Stimulated activated CD8-positive, alpha-beta memory T cell treated with anti-CD3 and anti-CD28 coated beads, Interleukin-4, amount 100 ng/mL, for 48 hours (primary cell): ENCODE results near the gene PYROXD2.
"Not testable (repeated sequence)": the region's sequence is repeated elsewhere in the genome, so short reads cannot be mapped to it uniquely, and the experiment has no call there.

Experiments used
- DNase-seq: peaks from one replicate; pipeline ENCODE4 v3.0.0-alpha.2; 2020

PYROXD2 gene

DNA sequence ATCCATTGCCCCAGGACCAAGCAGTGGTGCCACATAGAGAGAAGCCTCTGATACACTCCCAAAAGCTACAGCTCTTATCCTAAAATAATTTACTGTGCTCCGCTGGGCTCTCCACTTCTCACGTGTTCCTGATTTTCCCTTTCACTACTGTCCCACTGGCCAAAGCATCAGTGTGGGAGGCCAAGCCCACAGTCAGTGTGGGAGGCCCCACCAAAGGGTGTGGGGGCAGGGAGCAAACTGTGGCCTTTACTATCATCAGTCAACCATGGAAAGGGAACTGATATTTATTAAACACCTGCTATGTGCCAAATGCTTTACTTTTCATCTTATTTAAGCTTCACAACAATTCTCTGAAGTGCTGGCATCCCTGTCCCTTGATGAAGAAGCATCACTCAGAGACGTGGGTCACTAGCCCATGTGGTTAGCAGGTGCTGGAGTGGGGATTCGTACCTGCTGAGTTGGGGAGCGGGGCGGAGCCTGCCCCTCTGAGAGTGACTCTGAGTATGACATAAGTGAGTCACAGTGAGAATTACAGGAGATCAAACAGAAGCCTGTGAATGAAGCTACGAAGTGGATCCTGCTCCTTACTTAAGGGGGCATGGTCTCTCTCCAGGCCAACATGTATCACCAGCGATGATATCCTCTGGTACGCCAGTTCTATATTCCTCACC, 50.4 kb downstream of the PYROXD2 start:
- no peak for DNase-seq

DNA sequence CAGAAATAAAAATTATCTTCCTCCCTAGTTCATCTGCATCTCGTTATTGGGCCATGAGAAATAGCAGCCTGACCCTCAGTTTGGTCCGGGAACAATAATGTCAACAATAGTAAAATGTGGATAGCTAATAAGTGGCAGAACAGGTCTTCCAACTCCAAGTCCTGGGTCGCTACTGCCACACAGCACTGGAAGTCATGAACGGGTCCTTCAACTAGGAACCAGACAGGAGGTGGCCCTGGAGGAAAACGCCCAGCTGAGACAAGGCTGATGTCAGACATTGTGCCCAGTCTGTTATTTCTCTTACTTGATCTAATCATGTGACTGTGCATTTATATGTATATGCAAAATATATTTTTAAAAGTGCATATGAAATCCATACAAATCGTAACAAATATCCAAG, 51.8 kb downstream of the PYROXD2 start:
- DNase-seq = no peak

DNA sequence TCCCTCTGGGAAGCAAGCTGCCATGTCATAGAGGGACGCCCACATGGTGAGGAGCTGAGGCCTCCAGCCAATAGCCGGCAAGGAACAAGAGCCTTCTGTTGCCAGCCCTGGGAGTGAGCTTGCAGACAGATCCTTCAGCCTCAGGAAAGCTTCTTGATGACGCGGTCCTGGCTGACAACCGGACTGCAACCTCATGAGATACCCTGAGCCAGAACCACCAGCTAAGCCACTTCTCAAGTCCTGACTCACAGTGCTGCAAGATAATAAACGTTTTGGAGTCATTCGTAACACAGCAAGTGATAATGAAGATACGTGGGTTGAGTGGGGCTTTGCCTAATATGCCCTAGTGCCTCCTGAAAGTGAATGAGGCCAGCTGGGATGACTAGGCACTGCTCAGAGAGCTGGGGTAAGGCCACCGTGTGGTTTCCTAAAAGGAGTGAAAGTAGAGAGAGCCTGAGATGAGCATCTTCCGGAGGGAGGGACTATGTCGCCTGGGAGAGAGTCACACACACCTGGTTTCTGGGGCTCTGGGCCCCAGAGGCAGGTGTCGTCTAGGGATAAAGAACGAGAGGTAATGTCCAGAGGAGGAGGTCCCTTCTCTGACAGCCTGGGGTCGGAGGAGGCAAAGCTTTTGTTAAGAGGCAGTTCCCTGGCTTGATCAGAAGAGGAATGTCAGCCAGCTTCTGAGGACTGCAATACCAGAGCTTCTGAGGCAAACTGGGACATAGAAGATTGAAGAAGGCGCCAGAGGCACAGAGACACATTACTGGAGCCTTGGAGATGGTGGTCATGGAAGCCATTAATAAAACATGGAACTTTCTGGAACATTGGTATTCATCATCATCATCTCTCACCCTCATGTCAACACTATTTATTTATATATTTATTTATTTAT, 53.6 kb downstream of the PYROXD2 start:
- peak; percentile 57 for DNase-seq

DNA sequence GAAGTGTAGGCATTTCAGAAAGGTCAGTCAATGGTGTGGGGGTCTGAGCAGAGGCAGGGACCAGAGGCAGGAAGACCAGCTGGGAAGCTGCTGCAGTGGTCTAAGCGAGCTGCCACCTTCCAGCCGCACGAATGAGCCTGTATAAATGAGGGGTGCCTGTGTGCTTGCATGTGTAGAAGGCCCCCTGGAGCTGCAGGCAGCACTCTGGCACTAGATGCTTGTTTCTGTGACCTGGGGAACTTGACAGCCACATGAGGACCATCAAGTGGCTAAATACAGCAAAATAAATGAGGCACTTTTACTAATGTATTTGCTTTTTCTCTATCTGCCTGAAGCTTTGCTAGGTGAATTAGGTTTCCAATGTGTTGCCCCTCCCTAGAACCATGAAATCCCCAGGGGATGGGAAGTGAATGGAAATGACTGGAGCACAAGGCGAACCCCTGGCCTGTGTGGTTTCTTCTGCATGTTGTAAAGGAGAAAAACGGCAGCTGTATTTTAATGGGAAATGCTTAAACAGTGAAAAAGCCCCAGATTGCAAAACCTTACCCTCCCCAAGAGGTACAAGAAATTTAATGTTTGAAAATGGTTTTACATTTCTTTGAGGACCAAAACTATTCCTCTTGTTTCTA, 57.7 kb downstream of the PYROXD2 start:
- no peak for DNase-seq

DNA sequence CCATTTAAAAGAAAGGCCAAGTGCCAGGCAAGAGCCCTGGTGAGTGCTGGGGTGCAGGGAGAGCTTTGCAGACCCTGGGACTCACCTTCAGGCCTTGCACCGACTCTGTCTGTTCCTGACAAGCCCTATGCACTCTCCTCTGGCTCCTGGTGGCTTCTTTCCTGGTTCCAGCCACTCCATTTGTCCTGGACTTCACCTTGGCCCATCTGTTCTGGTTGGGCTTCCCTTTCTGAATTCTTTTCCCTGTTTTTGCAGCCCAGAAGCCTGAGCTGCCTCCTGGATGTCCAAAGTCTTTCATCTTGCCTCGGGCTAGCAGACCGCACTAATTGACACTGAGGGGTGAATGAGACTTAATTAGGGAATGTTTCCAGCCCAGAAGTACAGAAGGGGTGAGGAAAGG, 60.5 kb downstream of the PYROXD2 start:
- no peak for DNase-seq

DNA sequence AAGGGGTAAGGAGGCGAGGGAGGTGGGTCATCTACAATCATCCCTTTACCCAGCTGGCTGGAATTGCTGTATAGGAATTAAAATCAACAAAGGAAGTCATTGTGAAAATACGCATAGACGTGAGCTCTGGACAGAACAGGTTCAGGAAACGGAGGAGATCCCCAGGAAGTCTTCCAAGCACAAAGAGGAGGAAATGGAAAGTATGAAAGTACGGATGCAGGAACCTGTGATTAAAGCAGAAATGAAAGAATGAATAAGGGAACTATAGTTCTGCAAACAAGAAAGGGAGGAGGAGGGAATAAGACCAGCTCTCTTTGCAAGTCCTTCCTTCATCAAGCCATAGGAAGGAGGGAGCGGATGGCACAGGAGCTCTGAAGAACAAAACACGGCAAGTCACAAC, 61.8 kb downstream of the PYROXD2 start:
- DNase-seq = no peak

DNA sequence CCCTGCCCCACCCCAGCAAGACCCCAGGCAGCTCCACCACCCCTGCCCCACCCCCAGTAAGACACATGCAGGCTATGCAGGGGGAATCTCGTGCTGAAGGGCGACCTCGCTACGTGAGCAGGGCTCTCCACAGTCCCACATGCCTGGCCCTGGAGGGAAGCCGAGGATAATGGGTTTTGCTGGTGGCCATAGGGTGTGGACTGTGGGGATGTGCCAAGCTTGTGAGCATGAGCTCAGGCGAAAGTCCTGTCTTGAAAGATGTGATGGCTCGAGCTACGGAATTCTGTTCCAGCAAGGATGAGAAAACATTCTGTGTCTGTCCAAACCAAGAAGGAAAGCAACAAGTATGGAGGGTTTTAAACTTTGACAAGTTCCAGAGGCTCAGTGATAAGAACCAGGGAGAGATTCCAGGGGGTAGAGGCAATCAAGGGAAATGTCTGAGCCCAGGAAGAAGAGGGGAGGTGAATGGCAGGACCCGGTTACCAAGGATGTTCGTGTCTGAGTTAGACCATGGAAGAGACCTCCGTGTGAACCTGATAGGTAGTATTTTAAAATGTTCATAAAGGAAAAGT, 63.1 kb downstream of the PYROXD2 start:
- no peak for DNase-seq

DNA sequence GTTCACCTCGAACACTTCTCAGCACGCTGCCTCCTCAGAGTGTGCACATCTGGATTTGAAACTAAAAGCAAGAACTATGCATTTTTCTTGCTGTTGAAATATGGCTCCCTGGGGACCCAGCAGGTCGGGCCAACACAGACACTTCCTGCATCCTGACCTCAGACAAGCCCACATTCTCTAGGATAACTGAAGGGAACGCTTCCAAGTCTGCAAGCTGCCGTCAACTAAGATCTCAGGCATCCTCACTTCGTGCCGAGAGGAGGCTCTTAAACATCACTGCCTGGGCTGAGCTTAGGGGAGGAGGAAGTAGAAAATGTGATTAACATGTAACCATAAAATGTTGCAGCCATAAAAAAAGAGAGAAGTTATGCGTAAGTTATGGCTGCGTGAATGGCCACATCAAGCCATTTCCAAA, 65.5 kb downstream of the PYROXD2 start:
- no peak for DNase-seq

DNA sequence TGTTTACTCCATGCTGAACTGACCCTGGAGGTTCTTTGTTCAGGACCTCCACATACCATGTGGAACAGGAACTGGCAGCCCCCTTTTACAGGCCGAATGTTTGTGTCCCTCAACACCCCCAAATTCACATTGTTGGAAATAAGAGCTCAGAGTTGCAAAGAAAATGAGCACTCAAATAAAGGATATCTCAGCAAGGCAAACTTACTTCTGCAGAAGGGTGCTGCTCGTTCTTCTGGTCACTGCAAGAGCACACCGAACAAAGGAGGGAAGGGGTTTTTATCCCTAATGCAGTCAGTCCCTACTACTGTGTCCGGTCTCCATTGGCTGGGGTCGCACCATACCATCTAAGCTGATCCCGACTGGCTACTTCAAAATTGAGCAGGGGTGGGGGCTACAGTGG, 68.1 kb downstream of the PYROXD2 start:
- DNase-seq = no peak

DNA sequence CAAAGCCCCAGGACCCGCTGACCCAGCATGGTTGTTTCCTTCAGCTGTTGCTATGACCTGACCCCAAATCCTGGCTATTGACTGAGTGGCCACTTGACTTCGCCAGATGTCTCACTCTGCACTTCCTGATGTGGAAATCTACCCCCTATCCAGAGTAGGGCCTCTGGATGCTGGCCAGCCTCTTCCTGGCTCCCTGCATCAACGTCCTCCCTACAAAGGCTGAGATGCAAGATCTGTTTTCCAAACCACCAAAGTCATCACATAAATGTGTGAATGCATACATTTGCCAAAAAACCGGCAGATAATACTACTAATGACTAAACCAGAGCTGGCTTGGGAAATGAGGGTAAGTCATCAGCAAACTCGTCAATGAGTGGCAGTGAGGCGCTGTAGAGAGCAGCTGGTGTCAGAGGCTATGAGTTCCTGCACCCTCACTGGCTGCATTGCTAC, 70.4 kb downstream of the PYROXD2 start:
- no peak for DNase-seq

DNA sequence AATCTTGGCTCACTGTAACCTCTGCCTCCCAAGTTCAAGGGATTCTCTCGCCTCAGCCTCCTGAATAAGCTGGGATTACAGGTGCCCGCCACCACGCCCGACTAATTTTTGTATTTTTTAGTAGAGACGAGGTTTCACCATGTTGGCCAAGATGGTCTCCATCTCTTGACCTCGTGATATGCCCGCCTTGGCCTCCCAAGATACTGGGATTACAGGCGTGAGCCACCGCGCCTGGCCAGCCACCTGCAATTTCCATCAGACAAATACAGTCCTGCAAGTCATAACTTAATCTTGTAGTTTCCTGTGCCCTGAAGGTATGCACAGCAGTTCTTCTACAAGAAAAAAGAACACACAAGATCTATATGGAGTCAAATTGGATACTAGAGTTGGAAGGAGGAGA, 73.3 kb downstream of the PYROXD2 start:
- not testable (repeated sequence) for DNase-seq

DNA sequence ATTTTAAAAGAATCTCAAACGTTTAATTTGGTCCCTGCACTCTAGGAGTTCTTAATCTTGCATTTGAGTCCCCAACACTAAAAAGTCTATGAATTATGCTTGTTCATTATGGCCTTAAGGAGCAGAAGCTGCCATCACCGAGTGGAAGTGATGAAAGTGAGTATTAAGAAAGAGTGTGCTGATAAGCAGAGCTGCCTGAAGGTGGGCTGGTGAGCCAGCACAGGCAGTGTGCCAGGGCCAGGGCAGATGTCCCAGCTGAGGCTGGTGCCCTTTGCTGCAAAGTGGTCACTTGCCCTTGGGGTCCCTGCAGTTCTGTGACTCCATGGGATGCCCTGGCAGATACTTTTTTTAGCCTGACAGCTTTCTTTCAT, 74.1 kb downstream of the PYROXD2 start:
- no peak for DNase-seq

DNA sequence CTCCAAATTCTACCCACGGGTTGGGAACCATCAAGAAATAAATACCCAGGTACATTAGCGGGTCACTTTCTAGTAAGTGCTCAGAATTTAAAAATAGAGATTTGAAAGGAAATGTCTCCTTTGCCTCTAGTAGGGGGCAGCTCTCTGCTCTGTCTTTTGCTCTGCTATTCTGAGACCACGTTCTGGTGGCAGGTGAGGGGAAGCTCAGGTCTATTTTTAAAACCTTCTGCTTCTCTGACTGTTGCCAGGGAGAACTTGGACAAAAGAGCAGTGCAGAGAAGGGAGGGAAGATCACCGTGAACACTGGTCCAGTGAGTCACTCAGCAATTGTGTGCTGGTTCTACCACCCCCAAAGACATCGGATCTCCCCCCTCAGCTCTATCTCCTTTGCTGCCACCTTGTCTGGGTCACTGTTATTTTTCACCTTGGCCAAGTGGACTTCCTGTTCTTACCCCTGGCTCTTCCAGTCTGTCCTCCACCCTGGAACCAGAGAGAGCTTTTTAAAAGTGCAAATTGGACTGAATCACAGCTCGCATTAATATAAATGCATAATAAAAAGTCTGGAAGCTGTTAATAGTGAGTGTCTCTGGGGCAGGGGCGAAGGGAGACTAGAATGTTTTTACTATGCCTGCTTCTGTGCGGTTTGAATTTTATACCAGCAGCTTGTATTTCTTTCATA, 74.6 kb downstream of the PYROXD2 start:
- DNase-seq = no peak

DNA sequence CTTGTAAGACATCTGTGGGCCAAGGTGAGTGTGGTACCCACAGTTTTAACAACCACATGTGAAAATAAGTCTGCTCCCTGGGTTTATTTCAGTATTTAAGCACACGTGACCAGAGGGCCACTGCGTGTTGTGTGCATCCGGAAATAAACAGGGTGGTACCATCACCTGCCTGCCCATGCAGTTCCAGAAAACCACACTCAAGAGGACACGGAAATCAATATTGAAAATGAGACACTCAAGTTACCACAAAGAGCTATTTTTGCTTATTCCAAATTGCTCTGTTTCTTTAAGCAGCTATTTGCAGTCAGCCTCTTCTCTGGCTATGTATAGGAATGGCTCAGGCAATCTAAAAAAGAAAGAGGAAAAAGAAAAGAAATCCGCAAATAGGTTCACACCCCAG, 75.2 kb downstream of the PYROXD2 start:
- DNase-seq = no peak

DNA sequence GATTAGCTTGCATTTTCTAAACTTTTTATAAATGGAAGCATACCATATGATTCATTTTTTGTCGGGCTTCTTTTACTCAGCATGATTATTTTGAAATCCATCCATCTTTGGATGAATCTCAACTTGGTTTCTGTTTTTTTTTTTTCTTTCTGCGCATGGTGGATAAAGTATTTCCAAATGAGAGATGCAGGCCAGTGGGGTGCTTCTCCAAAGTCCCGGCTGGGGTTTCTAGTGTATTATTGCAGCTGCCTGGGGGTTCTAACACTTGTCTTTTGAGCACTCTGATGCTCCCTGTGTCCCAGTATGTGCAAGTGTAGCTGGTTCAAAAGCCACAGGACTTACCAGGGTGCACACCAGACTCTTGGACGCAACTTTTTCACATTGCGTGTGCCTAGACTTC, 76.1 kb downstream of the PYROXD2 start:
- no peak for DNase-seq

DNA sequence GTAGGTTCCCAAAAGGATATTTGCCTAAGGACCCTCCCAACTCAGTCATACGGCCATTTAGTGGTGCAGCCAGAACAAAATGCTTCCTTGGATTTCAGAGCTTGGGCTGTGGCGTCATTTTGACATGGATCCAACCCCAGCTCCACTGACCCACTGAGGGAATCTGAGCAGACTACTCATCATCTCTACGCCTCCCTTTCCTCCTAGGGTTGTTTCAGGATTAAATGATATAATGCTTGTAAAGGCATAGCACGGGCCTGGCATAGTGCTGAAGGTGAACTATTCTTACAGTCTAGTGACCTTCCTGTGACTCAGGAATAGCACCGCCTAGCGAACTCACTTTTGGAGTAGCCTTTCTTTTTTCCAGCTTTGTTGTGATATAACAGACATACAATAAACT, 76.7 kb downstream of the PYROXD2 start:
- no peak for DNase-seq

DNA sequence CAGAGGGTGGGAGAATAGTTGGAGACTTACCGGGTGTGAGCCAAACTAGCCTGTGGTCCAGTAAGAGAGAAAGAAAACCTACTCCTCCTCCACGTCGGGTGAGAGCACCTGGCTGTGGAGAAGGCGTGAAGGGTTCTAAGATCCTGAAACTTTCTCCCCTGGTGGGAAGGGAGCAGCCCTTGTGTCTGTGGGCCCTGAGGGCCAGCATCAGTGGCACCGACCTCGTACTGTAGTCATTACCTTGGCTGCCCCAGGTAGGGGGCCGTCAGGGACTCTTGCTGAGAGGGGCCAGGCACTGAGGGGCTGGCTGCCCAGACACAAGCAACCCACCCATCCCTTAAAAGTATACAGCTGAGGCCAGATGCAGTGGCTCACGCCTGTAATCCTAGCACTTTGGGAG, 77.5 kb downstream of the PYROXD2 start:
- no peak for DNase-seq
